G401 (cell line): Measurements from ENCODE around the gene NACC2. TPM values are rescaled to one million over a fixed set of nuclear protein-coding genes. Genes with fewer than 3 reads are reported as not detected.
A peak's percentile ranks its signal among the peaks of the same experiment; 100 is the strongest.

Experiments used
- DNase-seq: peaks from one replicate; pipeline ENCODE4 v3.0.0-alpha.2; 2015; ENCODE audit warnings: low spot score
- in situ Hi-C: cut with HindIII; loops from 2 replicates; pipeline ENCODE4 v1.10.0; 2016; ENCODE audit warnings: low sequenced_read_pairs, mixed read lengths
- total RNA-seq: library from RNA; depleted of rRNA; stranded (reverse); fragments of >200 nt; shearing (Covaris generic); gene quantifications from 2 replicates; pipeline ENCODE4 v1.2.3, GENCODE V29; 2014; rRNA removed

NACC2 gene
- total RNA-seq, 1 experiment from 2014 or later, result 12.8 TPM

- in situ Hi-C loops, result no loop called here
- DNase-seq, result peak; percentile 18
Observed at GRCh38 chr9:135961811-135962695, 133.0 kb downstream of the NACC2 start.

GRCh38 chr9:135961277-135961715 is 133.8 kb downstream of the NACC2 start, which contains the start of gene UBAC1:
TSS of gene UBAC1 (minus strand) at chr9:135961373. CDS start at chr9:135961162, 211 bp downstream.
- in situ Hi-C loops, result no loop called here

GRCh38 chr9:135960411-135961276 is 134.4 kb downstream of the NACC2 start:
- DNase-seq, result peak; percentile 25

More at GRCh38 chr9:135961277-135961715, 133.8 kb downstream of the NACC2 start, which contains the start of gene UBAC1:
- peak; percentile 95 for DNase-seq

DNA sequence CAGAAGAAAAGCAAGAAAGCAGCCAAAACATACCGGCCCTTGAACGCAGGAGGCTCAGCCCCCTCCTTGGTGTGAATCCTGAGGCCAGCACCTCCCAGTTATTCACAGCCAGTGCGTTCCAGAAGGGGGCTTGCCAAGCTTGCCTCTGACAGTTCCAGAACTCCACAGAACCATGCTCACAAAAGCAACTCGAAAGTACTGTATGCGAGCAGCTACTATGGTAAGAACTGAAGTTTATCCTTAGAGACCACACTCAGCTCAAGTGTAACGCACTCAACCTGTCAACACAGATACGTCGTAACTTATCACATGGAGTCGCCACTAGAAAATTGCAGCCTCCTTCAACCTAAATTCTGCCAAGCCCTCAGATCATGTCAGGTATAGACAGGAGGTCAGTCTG is 135.3 kb downstream of the NACC2 start:
- in situ Hi-C loops, result no loop called here

More at GRCh38 chr9:135960411-135961276, 134.4 kb downstream of the NACC2 start:
- in situ Hi-C loops, result no loop called here

GRCh38 chr9:135958485-135958884 is 136.6 kb downstream of the NACC2 start:
- DNase-seq, result no peak
- in situ Hi-C loops, result no loop called here

More for the DNA sequence above, 135.3 kb downstream of the NACC2 start:
- DNase-seq, result no peak

DNA sequence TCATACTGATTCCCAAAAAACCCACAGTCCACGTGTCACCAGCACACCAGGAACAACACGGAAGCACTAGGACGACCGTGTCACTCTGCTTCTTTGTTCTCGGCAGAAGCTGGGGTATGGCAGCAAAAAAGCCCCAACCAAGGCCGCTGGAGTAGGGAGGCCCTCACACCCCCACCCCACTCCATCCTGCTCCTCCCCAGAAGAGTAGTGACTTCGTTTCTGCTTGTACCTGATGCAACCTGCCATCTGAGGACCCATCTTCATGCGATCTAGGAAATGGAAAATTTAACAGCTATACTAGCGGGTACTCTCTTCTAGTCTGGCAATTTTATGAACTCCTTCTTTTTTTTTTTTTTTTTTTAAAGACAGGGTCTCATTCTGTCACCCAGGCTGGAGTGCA is 137.7 kb downstream of the NACC2 start:
- in situ Hi-C loops, result no loop called here

DNA sequence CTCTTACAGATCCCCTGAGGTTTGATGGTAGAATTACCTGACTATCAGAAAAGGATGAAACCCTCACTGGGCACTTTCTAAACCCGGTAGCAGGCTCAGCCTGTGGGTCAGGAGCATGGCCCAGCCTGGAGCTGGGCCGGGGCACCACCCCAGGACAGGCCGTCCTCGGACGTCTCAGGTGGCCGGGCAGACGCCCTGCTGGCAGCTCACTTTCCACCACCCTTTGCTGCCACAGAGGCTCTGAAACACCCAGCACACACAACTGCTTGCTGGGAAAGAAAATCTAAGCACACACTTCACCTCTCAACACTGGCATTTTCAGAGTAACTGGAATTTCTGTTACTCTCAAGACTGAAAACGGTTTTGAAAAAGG is 138.3 kb downstream of the NACC2 start:
- in situ Hi-C loops, result no loop called here
- DNase-seq, result no peak

More for the DNA sequence above, 137.7 kb downstream of the NACC2 start:
- DNase-seq, result no peak

Other genes with a start within 250 kb of the NACC2 start
- 18.1 and 19.7 TPM in 2 replicates for gene CAMSAP1, start 187.7 kb downstream of the NACC2 start, total RNA-seq
- 93.7 and 104 TPM in 2 replicates for gene UBAC1, start 133.9 kb downstream of the NACC2 start, total RNA-seq
- gene TMEM250, start 23.6 kb upstream of the NACC2 start, total RNA-seq, result 48.3 and 51.4 TPM in 2 replicates
- not detected in 2 replicates for gene LHX3, start 109.8 kb upstream of the NACC2 start, total RNA-seq
- 9.0 and 13.7 TPM in 2 replicates for gene QSOX2, start 150.5 kb upstream of the NACC2 start, total RNA-seq
- 0.55 and 0.61 TPM in 2 replicates for gene CCDC187, start 208.8 kb upstream of the NACC2 start, total RNA-seq
- gene GPSM1, start 232.2 kb upstream of the NACC2 start, total RNA-seq, result 49.1 and 50.3 TPM in 2 replicates